Ovary (tissue), 3 donors: ENCODE measurements around the gene KIAA1671.

Source experiments
- CTCF ChIP-seq, 3 donors: fragments of 450-650 bp in 2 of 3; fragments of 200-600 bp in 1 of 3; IDR thresholded peaks; one replicate each; pipeline versions ENCODE4 v1.5.1 to v1.8.0; 2016 to 2022; ENCODE audit warnings: antibody characterized with exemption in 3 of 3, mild to moderate bottlenecking in 1 of 3
- EP300 ChIP-seq: sonication (generic); formaldehyde crosslinking; IDR thresholded peaks from one replicate; pipeline ENCODE4 v1.6.1; 2017; ENCODE audit warnings: antibody characterized with exemption
- POLR2A ChIP-seq: fragments of 450-650 bp; IDR thresholded peaks from one replicate; pipeline ENCODE4 v1.6.1; 2017; ENCODE audit warnings: antibody characterized with exemption, mild to moderate bottlenecking, moderate library complexity
- donor health status: DM: no; HTN: no; CAD: no.

GRCh38 chr22:25172153-25172552 lies 219.6 kb downstream of the KIAA1671 start:
- TF ChIP-seq CTCF (IDR thresholded peaks at IDR 0.05) (no peak), POLR2A (no peak), EP300 (no peak)
